Measurements from ENCODE around the gene NFATC3.

NFATC3 gene

GRCh38 chr16:68263559-68264127, 178.5 kb downstream of the NFATC3 start:
- no peaks in the 10 kb centered on the region for H3K27me3 Mint-ChIP-seq (ENCODE audit: low read depth)
- peaks cover 39% of the 10 kb centered on the region for H3K4me1 Mint-ChIP-seq (ENCODE audit: low read depth)
- peak overlapping the region; percentile 97 for H3K27ac Mint-ChIP-seq
- H3K4me3 Mint-ChIP-seq, result peak overlapping the region; percentile 92
- peaks cover 12% of the 10 kb centered on the region for H3K36me3 Mint-ChIP-seq (ENCODE audit: low read depth)
- no peaks in the 10 kb centered on the region for H3K9me3 Mint-ChIP-seq
- no peak for DNase-seq (ENCODE audit: low spot score)

- Mint-ChIP-seq H3K27ac (peak within 1 kb of the TSS; percentile 97), H3K9me3 (no peaks in the 10 kb centered on the region), H3K4me3 (peak within 1 kb of the TSS; percentile 93), H3K4me1 (ENCODE audit: low read depth) (peaks cover 44% of the 10 kb centered on the region), H3K27me3 (ENCODE audit: low read depth) (no peaks in the 10 kb centered on the region), H3K36me3 (ENCODE audit: low read depth) (peaks cover 17% of the 10 kb centered on the region)
- peak; percentile 88 for DNase-seq (ENCODE audit: low spot score)
Measured at GRCh38 chr16:68264128-68265077, 179.2 kb downstream of the NFATC3 start, which contains the start of gene SLC7A6. SLC7A6 (plus strand) TSS chr16:68264526; CDS start chr16:68274727, 10,201 bp downstream.

GRCh38 chr16:68265078-68265920, 180.1 kb downstream of the NFATC3 start:
- peak; percentile 51 for DNase-seq (ENCODE audit: low spot score)
- Mint-ChIP-seq H3K9me3 (no peaks in the 10 kb centered on the region), H3K27ac (peak overlapping the region; percentile 97), H3K4me3 (peak overlapping the region; percentile 93), H3K4me1 (ENCODE audit: low read depth) (peaks cover 52% of the 10 kb centered on the region), H3K36me3 (ENCODE audit: low read depth) (peaks cover 17% of the 10 kb centered on the region), H3K27me3 (ENCODE audit: low read depth) (no peaks in the 10 kb centered on the region)

- Mint-ChIP-seq H3K4me1 (ENCODE audit: low read depth) (peaks cover 66% of the 10 kb centered on the region), H3K9me3 (no peaks in the 10 kb centered on the region), H3K27ac (no peak overlapping the region), H3K27me3 (ENCODE audit: low read depth) (no peaks in the 10 kb centered on the region), H3K36me3 (ENCODE audit: low read depth) (peaks cover 25% of the 10 kb centered on the region), H3K4me3 (peak overlapping the region; percentile 12)
- DNase-seq (ENCODE audit: low spot score), result no peak
Measured at GRCh38 chr16:68267612-68268405, 182.6 kb downstream of the NFATC3 start.

GRCh38 chr16:68269793-68270192, 184.6 kb downstream of the NFATC3 start:
- Mint-ChIP-seq H3K4me1 (ENCODE audit: low read depth) (peaks cover 73% of the 10 kb centered on the region), H3K27ac (peak overlapping the region; percentile 26), H3K27me3 (ENCODE audit: low read depth) (no peaks in the 10 kb centered on the region), H3K36me3 (ENCODE audit: low read depth) (peaks cover 41% of the 10 kb centered on the region), H3K9me3 (no peaks in the 10 kb centered on the region), H3K4me3 (no peak overlapping the region)
- DNase-seq (ENCODE audit: low spot score), result no peak

- Mint-ChIP-seq H3K36me3 (ENCODE audit: low read depth) (peaks cover 42% of the 10 kb centered on the region), H3K4me3 (no peak overlapping the region), H3K27me3 (ENCODE audit: low read depth) (no peaks in the 10 kb centered on the region), H3K4me1 (ENCODE audit: low read depth) (peaks cover 75% of the 10 kb centered on the region), H3K27ac (peak overlapping the region; percentile 26), H3K9me3 (no peaks in the 10 kb centered on the region)
- no peak for DNase-seq (ENCODE audit: low spot score)
Measured at GRCh38 chr16:68270353-68270752, 185.2 kb downstream of the NFATC3 start.

- peak overlapping the region; percentile 86 for H3K27ac Mint-ChIP-seq
- H3K4me1 Mint-ChIP-seq (ENCODE audit: low read depth), result peaks cover 77% of the 10 kb centered on the region
- no peaks in the 10 kb centered on the region for H3K9me3 Mint-ChIP-seq
- no peak for DNase-seq (ENCODE audit: low spot score)
- H3K27me3 Mint-ChIP-seq (ENCODE audit: low read depth), result no peaks in the 10 kb centered on the region
- peaks cover 45% of the 10 kb centered on the region for H3K36me3 Mint-ChIP-seq (ENCODE audit: low read depth)
- peak overlapping the region; percentile 81 for H3K4me3 Mint-ChIP-seq
Measured at GRCh38 chr16:68272507-68273209, 187.5 kb downstream of the NFATC3 start.

GRCh38 chr16:68273459-68273858, 188.3 kb downstream of the NFATC3 start:
- Mint-ChIP-seq H3K36me3 (ENCODE audit: low read depth) (peaks cover 45% of the 10 kb centered on the region), H3K4me3 (peak overlapping the region; percentile 81), H3K27ac (peak overlapping the region; percentile 86), H3K4me1 (ENCODE audit: low read depth) (peaks cover 71% of the 10 kb centered on the region), H3K27me3 (ENCODE audit: low read depth) (no peaks in the 10 kb centered on the region), H3K9me3 (no peaks in the 10 kb centered on the region)
- no peak for DNase-seq (ENCODE audit: low spot score)

GRCh38 chr16:68273896-68274295, 188.7 kb downstream of the NFATC3 start:
- no peaks in the 10 kb centered on the region for H3K9me3 Mint-ChIP-seq
- H3K4me3 Mint-ChIP-seq, result peak overlapping the region; percentile 5
- H3K27me3 Mint-ChIP-seq (ENCODE audit: low read depth), result no peaks in the 10 kb centered on the region
- no peak for DNase-seq (ENCODE audit: low spot score)
- peaks cover 45% of the 10 kb centered on the region for H3K36me3 Mint-ChIP-seq (ENCODE audit: low read depth)
- peak overlapping the region; percentile 79 for H3K27ac Mint-ChIP-seq
- H3K4me1 Mint-ChIP-seq (ENCODE audit: low read depth), result peaks cover 71% of the 10 kb centered on the region

GRCh38 chr16:68274441-68274840, 189.3 kb downstream of the NFATC3 start:
- Mint-ChIP-seq H3K36me3 (ENCODE audit: low read depth) (peaks cover 43% of the 10 kb centered on the region), H3K27ac (peak overlapping the region; percentile 79), H3K27me3 (ENCODE audit: low read depth) (no peaks in the 10 kb centered on the region), H3K4me1 (ENCODE audit: low read depth) (peaks cover 66% of the 10 kb centered on the region), H3K9me3 (no peaks in the 10 kb centered on the region), H3K4me3 (peak overlapping the region; percentile 21)
- no peak for DNase-seq (ENCODE audit: low spot score)

- Mint-ChIP-seq H3K4me1 (ENCODE audit: low read depth) (peaks cover 59% of the 10 kb centered on the region), H3K4me3 (peak overlapping the region; percentile 70), H3K27me3 (ENCODE audit: low read depth) (no peaks in the 10 kb centered on the region), H3K36me3 (ENCODE audit: low read depth) (peaks cover 52% of the 10 kb centered on the region), H3K27ac (peak overlapping the region; percentile 82), H3K9me3 (no peaks in the 10 kb centered on the region)
- DNase-seq (ENCODE audit: low spot score), result peak; percentile 65
Measured at GRCh38 chr16:68275611-68276191, 190.5 kb downstream of the NFATC3 start.

GRCh38 chr16:68276223-68276622, 191.1 kb downstream of the NFATC3 start:
- no peak for DNase-seq (ENCODE audit: low spot score)
- Mint-ChIP-seq H3K36me3 (ENCODE audit: low read depth) (peaks cover 54% of the 10 kb centered on the region), H3K27ac (peak overlapping the region; percentile 82), H3K9me3 (no peaks in the 10 kb centered on the region), H3K4me1 (ENCODE audit: low read depth) (peaks cover 60% of the 10 kb centered on the region), H3K27me3 (ENCODE audit: low read depth) (no peaks in the 10 kb centered on the region), H3K4me3 (peak overlapping the region; percentile 70)

Measured in T-helper 2 cell treated with Interferon-gamma antibody and Interleukin-4, amounts not matched to agents 5 μg/mL and 100 μg/mL, for 36 hours (primary cell).